Testis (tissue), 3 donors: ENCODE measurements around the gene RFPL3. TPM values are rescaled to one million over a fixed set of nuclear protein-coding genes. Genes with fewer than 3 reads are reported as not detected.

Experiments
- DNase-seq: peaks from one replicate; pipeline ENCODE4 v3.0.0-alpha.2; 2019
- H3K27ac ChIP-seq, 2 donors: fragments of 200-600 bp; sonication (generic); one replicate each; pipeline ENCODE4 v1.5.1; 2019
- H3K27me3 ChIP-seq: fragments of 200-600 bp; sonication (generic); one replicate; pipeline ENCODE4 v1.5.1; 2019
- H3K36me3 ChIP-seq: fragments of 200-600 bp; sonication (generic); one replicate; pipeline ENCODE4 v1.5.1; 2017; ENCODE audit warnings: low read depth; ENCODE audit errors: missing control alignments
- H3K4me1 ChIP-seq: fragments of 200-600 bp; sonication (generic); one replicate; pipeline ENCODE4 v1.5.1; 2019
- H3K4me3 ChIP-seq, 2 donors: fragments of 200-600 bp; sonication (generic); one replicate each; pipeline ENCODE4 v1.5.1; 2017 to 2019
- H3K9me3 ChIP-seq: fragments of 200-600 bp; sonication (generic); one replicate; pipeline ENCODE4 v1.5.1; 2017
- POLR2A ChIP-seq: fragments of 450-650 bp; IDR thresholded peaks from one replicate; pipeline ENCODE4 v1.6.1; 2017; ENCODE audit warnings: antibody characterized with exemption, mild to moderate bottlenecking, moderate library complexity
- WGBS, 2 donors: methylation state at CpG; one replicate each; pipeline ENCODE4 v1.1.5; 2018; 5-methylcytosine and 5-hydroxymethylcytosine counted together
- intact Hi-C: fragments of 100-400 bp; cut with DNase I; formaldehyde crosslinking; loops from one replicate; pipeline ENCODE4 v1.15.1; 2023; ENCODE audit warnings: low total_unique reads
- polyA plus RNA-seq: library from polyadenylated mRNA; stranded (reverse); fragments of 350-450 nt; fragmentation: Illumina TruSeq; extraction: RNeasy Lipid Tissue Mini Kit (QIAGEN cat#74804); gene quantifications from one replicate; pipeline ENCODE4 v1.2.3, GENCODE V29; 2014; ENCODE audit warnings: low read depth, low replicate concordance; ENCODE audit not compliant: insufficient read depth
- total RNA-seq, 2 donors: library from RNA; depleted of rRNA; stranded (reverse); fragments of >200 nt; gene quantifications; one replicate each; pipeline ENCODE4 v1.2.3, GENCODE V29; 2016
- TF ChIP-seq, protein P1 (sequence below), 3 experiments: fragments of 450-650 bp in 2 of 3; fragments of 200-600 bp in 1 of 3; sonication (generic) in 1 of 3; IDR thresholded peaks; one replicate each; pipeline ENCODE4 v1.5.1; 2016 to 2019; ENCODE audit warnings: antibody characterized with exemption in 3 of 3, mild to moderate bottlenecking in 2 of 3, moderate library complexity in 1 of 3

RFPL3 gene
- total and polyA plus RNA-seq, 3 donors from 2014 or later, result 2.6 to 4.1 (median 3.6) TPM

DNA sequence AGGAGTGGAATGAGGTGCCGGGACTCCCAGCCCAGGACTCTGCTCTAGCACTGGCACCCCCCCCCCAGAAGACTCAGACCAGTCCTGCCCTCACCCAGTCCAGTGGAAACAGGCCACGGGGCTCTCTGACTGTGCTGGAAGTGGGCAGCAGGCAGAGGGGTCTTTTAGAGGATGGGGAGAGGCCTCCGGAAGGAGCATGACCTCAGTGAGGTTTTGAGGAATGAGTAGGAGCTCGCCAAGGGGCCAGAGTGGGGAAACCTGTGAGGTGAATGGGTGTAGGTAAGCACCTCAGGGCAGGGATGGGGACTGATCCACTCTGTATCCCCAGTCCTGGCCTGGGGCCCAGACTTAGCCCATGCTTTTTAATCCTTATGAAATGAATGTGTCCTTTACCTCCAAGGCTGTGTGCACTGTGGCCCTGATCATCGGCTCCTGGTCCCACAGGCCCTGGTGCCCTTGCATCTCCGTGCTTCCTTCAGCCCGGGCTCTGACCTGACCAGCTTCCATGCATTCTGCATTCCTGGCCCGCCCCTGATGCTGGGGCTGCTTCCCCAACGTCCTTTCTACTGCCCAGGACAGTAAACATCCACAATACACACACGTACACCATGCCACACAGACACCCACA lies 24.4 kb upstream of the RFPL3 start:
- TF ChIP-seq, protein P1, sequence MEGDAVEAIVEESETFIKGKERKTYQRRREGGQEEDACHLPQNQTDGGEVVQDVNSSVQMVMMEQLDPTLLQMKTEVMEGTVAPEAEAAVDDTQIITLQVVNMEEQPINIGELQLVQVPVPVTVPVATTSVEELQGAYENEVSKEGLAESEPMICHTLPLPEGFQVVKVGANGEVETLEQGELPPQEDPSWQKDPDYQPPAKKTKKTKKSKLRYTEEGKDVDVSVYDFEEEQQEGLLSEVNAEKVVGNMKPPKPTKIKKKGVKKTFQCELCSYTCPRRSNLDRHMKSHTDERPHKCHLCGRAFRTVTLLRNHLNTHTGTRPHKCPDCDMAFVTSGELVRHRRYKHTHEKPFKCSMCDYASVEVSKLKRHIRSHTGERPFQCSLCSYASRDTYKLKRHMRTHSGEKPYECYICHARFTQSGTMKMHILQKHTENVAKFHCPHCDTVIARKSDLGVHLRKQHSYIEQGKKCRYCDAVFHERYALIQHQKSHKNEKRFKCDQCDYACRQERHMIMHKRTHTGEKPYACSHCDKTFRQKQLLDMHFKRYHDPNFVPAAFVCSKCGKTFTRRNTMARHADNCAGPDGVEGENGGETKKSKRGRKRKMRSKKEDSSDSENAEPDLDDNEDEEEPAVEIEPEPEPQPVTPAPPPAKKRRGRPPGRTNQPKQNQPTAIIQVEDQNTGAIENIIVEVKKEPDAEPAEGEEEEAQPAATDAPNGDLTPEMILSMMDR (IDR thresholded peaks at IDR 0.05), result no peak
- no peak for TF ChIP-seq POLR2A
- Histone ChIP-seq H3K27ac (no peak overlapping the region), H3K9me3 (no peaks in the 10 kb centered on the region), H3K4me3 (no peak overlapping the region), H3K27me3 (no peaks in the 10 kb centered on the region), H3K4me1 (peaks cover 6% of the 10 kb centered on the region), H3K36me3 (no peaks in the 10 kb centered on the region)
- no peak for DNase-seq
- 86 to 89% methylated on average over 10 of the region's 10 CpGs for WGBS, 2 donors
- intact Hi-C loops, result no loop called here

DNA sequence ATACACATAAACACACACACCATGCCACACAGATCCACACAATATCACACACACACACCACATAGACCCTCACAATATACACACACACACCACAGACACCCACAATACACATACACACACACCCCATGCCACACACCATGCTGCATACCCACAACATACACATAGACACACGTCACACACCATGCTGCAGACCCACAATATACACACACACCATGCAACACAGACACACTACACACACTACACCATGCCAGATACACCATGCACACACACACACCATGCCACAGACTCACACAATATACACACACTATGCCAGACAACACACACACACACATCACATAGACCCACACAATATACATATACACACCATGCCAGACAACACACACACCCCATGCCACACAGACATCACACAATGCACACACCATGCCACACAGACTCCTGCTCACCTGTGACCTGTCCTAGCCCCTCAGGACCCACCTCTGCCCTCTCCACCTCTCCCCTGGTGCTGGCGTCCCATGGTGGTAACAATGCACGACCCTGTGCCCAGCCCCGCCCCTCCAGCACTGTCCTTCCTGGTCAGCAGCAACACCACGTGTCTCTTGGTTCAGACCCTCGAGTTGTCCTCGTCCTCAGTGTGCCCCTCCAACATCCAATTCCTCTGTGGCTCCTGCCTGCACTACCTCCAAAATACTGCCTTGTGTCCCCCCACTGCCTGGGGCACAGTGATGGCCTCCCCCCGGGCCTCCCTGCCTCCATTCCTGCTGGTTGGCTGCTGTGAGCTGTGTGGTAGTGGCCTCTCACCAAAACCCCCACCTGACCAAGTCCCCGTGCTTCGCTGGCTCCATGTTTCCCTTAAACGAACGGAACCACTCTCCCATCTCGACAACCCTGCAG lies 23.7 kb upstream of the RFPL3 start:
- Histone ChIP-seq H3K4me3 (no peak overlapping the region), H3K27me3 (no peaks in the 10 kb centered on the region), H3K9me3 (no peaks in the 10 kb centered on the region), H3K27ac (no peak overlapping the region), H3K4me1 (peaks cover 6% of the 10 kb centered on the region), H3K36me3 (no peaks in the 10 kb centered on the region)
- TF ChIP-seq POLR2A, result no peak
- TF ChIP-seq, protein P1 (IDR thresholded peaks at IDR 0.05), result no peak
- DNase-seq, result peak; percentile 3
- intact Hi-C loops, result no loop called here
- 82 to 85% methylated on average over 13 of the region's 13 CpGs for WGBS, 2 donors

DNA sequence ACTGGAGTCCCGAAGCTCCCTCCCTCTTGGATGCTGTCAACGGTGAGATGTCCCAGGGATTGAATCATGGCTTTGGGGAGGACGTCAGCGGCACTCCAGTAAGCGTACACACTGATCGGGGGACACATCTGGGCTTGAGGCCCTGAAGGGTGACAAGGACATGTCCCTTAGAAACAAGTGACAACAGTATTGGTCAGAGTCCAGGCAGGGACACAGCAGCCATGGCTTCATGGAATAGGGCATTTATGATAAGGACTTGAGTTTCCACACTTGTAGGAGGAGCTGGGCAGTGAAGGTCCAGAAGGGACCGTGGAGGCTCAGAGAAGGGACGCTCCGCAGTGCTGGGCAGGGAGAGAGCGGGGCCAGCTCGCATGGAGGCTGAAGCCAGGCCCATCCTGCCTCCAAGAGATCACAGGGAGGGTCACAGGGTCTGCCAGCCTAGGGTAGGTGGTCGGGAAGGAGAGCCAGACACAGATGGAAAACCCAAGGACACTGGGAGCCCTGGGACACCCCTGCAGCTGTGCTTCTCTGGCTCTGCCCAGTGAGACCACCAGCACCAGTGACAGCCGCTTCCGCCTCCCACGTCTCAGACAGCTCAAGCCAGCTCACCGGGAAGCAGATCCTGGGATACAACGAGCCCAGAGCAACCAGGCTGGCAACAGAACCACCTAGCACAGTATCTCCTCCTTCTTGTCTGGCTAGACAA lies 22.9 kb upstream of the RFPL3 start:
- WGBS, 2 donors, result 81 to 86% methylated on average over 16 to 17 of the region's 17 CpGs
- intact Hi-C loops, result no loop called here
- Histone ChIP-seq H3K9me3 (no peaks in the 10 kb centered on the region), H3K4me3 (no peak overlapping the region), H3K27me3 (no peaks in the 10 kb centered on the region), H3K36me3 (no peaks in the 10 kb centered on the region), H3K4me1 (peaks cover 6% of the 10 kb centered on the region), H3K27ac (no peak overlapping the region)
- DNase-seq, result peak; percentile 5
- TF ChIP-seq POLR2A, result no peak
- TF ChIP-seq, protein P1 (IDR thresholded peaks at IDR 0.05), result no peak

DNA sequence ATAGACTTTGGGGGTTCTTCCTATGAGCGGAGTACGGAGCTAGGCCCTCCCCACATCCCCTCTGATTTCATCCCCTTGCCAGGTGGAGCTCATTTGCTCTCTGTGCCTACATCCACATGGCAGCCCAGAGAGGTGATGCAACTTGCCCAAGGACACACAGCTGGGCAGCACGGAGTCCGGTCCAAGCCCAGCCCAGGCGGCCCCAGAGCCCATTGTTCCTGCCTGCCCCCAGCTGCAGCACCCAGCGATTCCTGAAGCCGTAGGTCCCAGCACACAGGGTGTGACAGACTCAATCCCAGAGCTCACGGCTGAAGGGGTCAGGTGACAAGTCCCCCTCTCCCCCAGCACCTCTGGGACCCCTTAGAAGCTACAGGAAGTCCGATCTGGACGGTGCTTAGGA lies 22.2 kb upstream of the RFPL3 start:
- peak; percentile 9 for DNase-seq
- 92 to 96% methylated on average over 5 to 10 of the region's 10 CpGs for WGBS, 2 donors
- no peak overlapping the region for H3K27ac ChIP-seq
- no peaks in the 10 kb centered on the region for H3K9me3 ChIP-seq
- H3K27me3 ChIP-seq, result no peaks in the 10 kb centered on the region
- intact Hi-C loops, result no loop called here
- H3K4me3 ChIP-seq, result no peak overlapping the region
- no peak for TF ChIP-seq POLR2A
- TF ChIP-seq, protein P1 (IDR thresholded peaks at IDR 0.05), result no peak
- no peaks in the 10 kb centered on the region for H3K36me3 ChIP-seq
- H3K4me1 ChIP-seq, result peaks cover 6% of the 10 kb centered on the region
